ENCODE data around the gene FGF12. TPM values are rescaled to one million over a fixed set of nuclear protein-coding genes. Genes with fewer than 3 reads are reported as not detected.

FGF12 gene
- total RNA-seq, 1 experiment from 2014 or later, result not detected

- DNase-seq (ENCODE audit: low spot score), result no peak
Observed at GRCh38 chr3:192685801-192686200, 41.5 kb downstream of the FGF12 start.

GRCh38 chr3:192684151-192684550 lies 43.2 kb downstream of the FGF12 start:
- no peak for DNase-seq (ENCODE audit: low spot score)

DNA sequence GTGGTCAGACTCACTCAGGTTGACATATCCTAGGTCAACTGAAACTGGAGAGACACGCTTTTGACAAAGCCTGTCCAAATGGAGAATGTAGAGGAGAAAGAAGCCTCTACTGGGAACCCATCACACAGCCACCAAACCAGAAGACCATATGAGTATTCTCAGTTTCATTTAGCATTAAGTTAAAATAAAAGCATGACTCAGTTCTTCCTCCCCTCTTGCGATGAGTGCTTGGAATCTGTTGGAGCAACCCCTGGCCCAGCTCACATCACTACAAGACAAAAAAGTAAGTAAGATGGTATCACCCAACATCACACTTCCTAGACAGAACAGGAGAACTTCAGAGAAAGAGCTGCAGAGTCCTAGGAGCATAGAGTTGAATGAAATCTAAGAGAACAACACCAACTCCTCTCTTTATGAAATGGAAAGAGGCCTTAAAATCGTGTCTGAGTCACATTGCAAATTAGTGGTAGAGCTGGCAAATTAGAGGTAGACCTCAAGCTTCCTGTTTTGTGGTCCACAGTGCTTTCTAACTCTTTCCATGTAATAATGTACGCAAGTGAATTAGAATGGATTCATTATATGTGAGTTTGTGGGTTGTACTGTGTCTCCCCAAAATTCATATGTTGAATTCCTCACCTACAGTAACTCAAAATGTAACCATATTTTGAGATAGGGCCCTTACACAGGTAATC lies 51.2 kb downstream of the FGF12 start:
- no peak for DNase-seq (ENCODE audit: low spot score)

DNA sequence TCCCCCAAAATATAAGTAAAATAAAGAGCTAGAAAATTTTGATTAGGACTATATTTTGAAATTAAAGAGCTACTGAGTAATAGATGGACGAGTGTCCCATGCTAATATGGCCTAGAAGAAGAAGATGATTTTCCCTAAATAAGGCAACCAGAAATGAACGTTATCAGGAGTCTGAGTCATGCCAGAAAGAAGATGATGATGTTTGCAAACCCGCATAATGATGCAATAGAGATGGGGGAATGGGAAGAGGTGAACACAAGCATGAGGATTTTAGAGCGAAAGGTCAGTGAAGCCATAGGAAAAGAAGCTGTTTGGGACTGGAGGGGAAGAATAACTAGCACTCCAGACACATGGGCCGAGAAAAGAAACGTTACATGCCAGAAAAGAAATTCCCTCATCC lies 71.7 kb downstream of the FGF12 start:
- DNase-seq (ENCODE audit: low spot score), result no peak

DNA sequence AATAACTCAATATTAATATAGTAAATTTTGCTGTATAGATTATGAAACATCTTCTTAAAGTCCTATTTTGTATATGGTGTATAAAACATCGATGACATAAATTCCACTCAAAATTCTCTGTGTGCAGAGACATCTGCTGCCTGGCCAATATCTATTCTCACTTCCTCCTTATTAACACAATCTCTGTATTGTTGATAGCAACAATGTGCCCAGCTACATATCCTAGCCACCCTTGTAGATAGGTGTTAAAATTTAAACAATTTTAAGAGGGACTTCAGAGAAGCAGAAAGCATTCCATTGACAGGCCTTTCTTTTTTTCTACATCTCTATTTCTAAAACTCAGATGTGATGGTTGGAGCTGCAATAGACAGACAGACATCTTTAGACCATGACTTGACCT lies 72.3 kb downstream of the FGF12 start:
- DNase-seq (ENCODE audit: low spot score), result no peak

GRCh38 chr3:192653862-192654261 lies 73.5 kb downstream of the FGF12 start:
- no peak for DNase-seq (ENCODE audit: low spot score)

- no peak for DNase-seq (ENCODE audit: low spot score)
Observed at GRCh38 chr3:192652727-192653126, 74.6 kb downstream of the FGF12 start.

- no peak for DNase-seq (ENCODE audit: low spot score)
Observed at GRCh38 chr3:192651836-192652512, 75.4 kb downstream of the FGF12 start.

- no peak for DNase-seq (ENCODE audit: low spot score)
Observed at GRCh38 chr3:192645437-192645836, 81.9 kb downstream of the FGF12 start.

DNA sequence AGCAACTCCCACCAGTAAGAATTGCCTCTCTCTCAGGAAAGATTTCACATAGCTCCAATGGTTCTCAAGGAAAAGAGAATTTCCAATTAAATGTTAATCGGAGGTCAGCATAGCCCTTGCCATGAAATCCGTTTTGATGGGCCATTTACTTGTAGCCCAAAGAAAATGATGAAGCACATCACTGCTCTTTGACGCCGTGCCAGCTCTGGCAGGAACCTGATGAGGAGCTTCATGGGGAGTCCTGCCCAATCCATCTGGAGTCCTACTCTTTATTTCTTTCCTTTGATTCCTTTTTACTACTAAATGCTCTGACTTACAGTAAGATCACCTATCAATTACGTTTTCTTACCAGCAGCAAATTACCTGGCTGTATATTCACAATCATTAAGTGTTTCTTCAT lies 84.7 kb downstream of the FGF12 start:
- DNase-seq (ENCODE audit: low spot score), result no peak

DNA sequence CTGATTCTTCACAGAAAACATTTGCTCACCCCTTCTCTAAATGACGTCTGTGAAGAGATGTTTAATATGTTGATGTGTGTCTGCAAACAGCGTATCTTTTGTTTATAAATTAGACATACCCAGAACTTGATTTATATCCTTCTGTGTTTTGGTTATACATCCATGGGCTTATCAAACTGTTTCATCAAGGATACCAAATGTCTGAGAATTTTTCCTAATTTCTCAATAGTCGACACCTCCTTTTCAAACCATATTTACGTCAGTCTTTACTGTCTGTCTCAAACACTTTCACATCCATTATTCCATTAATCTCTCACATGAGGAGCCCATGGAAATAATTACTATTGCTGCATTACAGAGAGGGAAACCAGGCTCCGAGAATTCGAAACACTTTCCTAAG lies 85.4 kb downstream of the FGF12 start:
- no peak for DNase-seq (ENCODE audit: low spot score)

DNA sequence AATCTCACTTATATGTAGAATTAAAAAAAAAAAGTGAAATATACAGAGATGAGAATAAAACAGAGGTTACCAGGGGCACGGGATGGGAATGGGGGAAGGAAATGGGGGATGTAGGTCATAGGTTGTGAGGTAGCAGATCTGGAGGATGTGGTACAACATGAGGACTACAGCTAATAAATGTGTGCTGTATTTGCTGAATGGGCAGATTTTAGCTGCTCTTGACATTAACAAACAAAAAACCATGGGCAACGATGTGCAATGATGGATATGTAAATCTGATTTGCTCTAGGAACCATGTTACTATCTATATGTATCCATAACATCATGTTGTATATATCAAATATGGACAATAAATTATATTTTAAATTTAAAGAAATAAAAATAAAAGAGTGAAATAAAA lies 87.4 kb downstream of the FGF12 start:
- no peak for DNase-seq (ENCODE audit: low spot score)

GRCh38 chr3:192637803-192638202 lies 89.5 kb downstream of the FGF12 start:
- no peak for DNase-seq (ENCODE audit: low spot score)

DNA sequence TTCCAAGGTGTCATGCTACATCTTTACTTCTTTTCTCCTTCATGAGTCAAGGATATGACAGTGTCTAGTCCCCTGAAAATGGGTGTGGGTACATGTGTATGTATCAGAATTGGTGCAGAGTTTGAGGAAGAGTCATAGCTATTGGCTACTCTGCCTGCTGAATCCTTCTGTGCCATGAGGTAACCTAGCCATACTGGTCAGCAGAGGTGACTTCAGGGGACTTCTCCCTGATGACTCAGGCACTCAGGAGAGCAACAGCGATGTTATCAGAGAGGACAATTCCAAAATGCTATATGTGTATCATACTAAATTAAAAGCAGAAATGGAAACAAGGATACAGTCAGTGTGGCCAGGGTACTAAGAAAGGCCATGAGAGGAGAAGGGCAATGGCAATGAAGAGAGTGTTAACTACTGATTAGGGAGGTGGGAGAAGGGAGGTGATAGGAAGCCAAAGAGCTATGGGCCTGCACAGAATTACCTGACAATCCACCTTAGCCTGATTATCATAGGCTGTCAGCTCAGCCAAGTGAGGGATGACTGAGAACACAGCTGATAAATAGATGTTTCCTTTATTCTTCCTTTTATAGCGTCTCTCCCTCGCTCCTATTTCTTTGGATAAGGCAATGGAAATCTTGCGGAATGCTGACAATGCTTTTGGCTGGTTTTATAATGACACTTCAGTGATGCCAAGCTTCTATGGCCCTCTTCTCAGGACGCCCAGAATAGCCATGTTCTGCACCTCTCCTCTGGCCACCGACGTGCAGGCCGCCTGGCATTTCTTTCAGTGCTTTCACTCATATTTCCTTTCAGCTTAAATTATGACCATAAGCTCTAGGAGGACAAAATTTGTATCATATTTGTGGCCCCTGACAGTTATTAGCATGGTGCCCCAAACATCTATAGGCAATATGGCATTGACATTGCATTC lies 90.6 kb downstream of the FGF12 start:
- no peak for DNase-seq (ENCODE audit: low spot score)

GRCh38 chr3:192629429-192629828 lies 97.9 kb downstream of the FGF12 start:
- no peak for DNase-seq (ENCODE audit: low spot score)

DNA sequence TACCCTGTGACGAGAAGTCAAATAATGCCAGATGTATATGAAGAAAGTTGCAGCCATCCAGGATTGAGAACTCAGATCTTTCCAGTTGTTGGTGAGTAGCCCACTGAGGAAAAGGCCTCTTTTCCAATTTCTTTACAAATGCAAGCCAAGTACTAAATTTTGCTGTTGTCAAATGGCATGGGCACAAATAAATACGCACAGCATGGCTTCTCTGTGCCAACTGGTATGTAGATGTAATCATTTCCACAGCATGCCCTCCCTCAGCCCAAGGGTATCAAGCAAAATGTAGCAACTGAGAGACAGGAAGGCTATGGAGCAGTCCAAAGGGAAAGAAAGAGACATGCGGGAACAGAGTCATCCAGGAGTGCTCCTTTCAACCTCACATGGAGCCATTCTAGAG lies 105.4 kb downstream of the FGF12 start:
- DNase-seq (ENCODE audit: low spot score), result no peak

- DNase-seq (ENCODE audit: low spot score), result no peak
Observed at GRCh38 chr3:192620275-192620674, 107.1 kb downstream of the FGF12 start.

- DNase-seq (ENCODE audit: low spot score), result no peak
Observed at GRCh38 chr3:192611411-192611810, 115.9 kb downstream of the FGF12 start.

GRCh38 chr3:192608726-192609600 lies 118.4 kb downstream of the FGF12 start:
- DNase-seq (ENCODE audit: low spot score), result no peak

- DNase-seq (ENCODE audit: low spot score), result no peak
Observed at GRCh38 chr3:192607798-192608197, 119.5 kb downstream of the FGF12 start.

GRCh38 chr3:192597913-192598312 lies 129.4 kb downstream of the FGF12 start:
- DNase-seq (ENCODE audit: low spot score), result peak; percentile 17
